ENCODE results near the gene LCN1.

The LCN1 gene

GRCh38 chr9:135561391-135562234 lies 40.4 kb downstream of the LCN1 start, which contains the start of gene PAEP:
Gene PAEP (plus strand): TSS chr9:135561756.
- no peaks in the 10 kb centered on the region for H3K27me3 ChIP-seq (ENCODE audit: control insufficient read depth, insufficient read depth, low read length)
- H3K4me1 ChIP-seq (ENCODE audit: control insufficient read depth, low read depth, low read length) = peaks cover 3% of the 10 kb centered on the region
- H3K9ac ChIP-seq (ENCODE audit: low read length) = no peak within 1 kb of the TSS
- no peak within 1 kb of the TSS for H3K4me3 ChIP-seq (ENCODE audit: low read length)
- H3K27ac ChIP-seq (ENCODE audit: low read length) = no peak within 1 kb of the TSS
- no peaks in the 10 kb centered on the region for H3K9me3 ChIP-seq (ENCODE audit: control insufficient read depth, low read depth, low read length)
- no peaks in the 10 kb centered on the region for H3K36me3 ChIP-seq (ENCODE audit: control insufficient read depth, low read depth, low read length)

- Histone ChIP-seq H3K27me3 (ENCODE audit: control insufficient read depth, insufficient read depth, low read length) (no peaks in the 10 kb centered on the region), H3K4me1 (ENCODE audit: control insufficient read depth, low read depth, low read length) (peaks cover 3% of the 10 kb centered on the region), H3K9ac (ENCODE audit: low read length) (no peak overlapping the region), H3K4me3 (ENCODE audit: low read length) (no peak overlapping the region), H3K27ac (ENCODE audit: low read length) (no peak overlapping the region), H3K36me3 (ENCODE audit: control insufficient read depth, low read depth, low read length) (no peaks in the 10 kb centered on the region), H3K9me3 (ENCODE audit: control insufficient read depth, low read depth, low read length) (no peaks in the 10 kb centered on the region)
These were observed 41.0 kb downstream of the LCN1 start for GRCh38 chr9:135562235-135562745.

- H3K27me3 ChIP-seq (ENCODE audit: control insufficient read depth, insufficient read depth, low read length) = no peaks in the 10 kb centered on the region
- H3K9me3 ChIP-seq (ENCODE audit: control insufficient read depth, low read depth, low read length) = no peaks in the 10 kb centered on the region
- H3K36me3 ChIP-seq (ENCODE audit: control insufficient read depth, low read depth, low read length) = no peaks in the 10 kb centered on the region
- H3K4me3 ChIP-seq (ENCODE audit: low read length) = no peak overlapping the region
- H3K4me1 ChIP-seq (ENCODE audit: control insufficient read depth, low read depth, low read length) = peaks cover 3% of the 10 kb centered on the region
- no peak overlapping the region for H3K27ac ChIP-seq (ENCODE audit: low read length)
- no peak overlapping the region for H3K9ac ChIP-seq (ENCODE audit: low read length)
These were observed 41.8 kb downstream of the LCN1 start for GRCh38 chr9:135563039-135563476.

DNA sequence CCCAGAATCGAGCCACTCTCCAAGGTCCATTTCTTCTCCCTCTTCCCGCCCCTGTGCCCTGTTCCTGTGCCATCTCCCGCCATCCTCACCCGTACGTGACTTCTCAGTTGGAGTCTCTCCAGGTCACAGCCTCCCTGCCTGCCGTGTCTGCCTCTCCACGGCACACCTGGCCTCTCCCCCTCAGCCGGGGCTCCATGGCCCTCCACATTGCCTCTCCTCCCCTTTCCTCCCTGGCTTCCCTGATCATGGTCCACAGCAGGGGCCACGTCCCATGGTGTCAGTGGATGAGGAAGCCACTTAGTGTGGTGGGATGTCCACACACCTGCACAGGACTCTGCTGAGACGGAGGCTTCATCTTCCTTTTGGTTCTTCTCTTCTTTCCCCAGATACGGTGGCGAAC lies 42.6 kb downstream of the LCN1 start:
- H3K9me3 ChIP-seq (ENCODE audit: control insufficient read depth, low read depth, low read length) = peaks cover under 1% of the 10 kb centered on the region
- H3K27me3 ChIP-seq (ENCODE audit: control insufficient read depth, insufficient read depth, low read length) = no peaks in the 10 kb centered on the region
- H3K9ac ChIP-seq (ENCODE audit: low read length) = no peak overlapping the region
- no peaks in the 10 kb centered on the region for H3K36me3 ChIP-seq (ENCODE audit: control insufficient read depth, low read depth, low read length)
- H3K4me1 ChIP-seq (ENCODE audit: control insufficient read depth, low read depth, low read length) = peaks cover 3% of the 10 kb centered on the region
- H3K27ac ChIP-seq (ENCODE audit: low read length) = no peak overlapping the region
- no peak overlapping the region for H3K4me3 ChIP-seq (ENCODE audit: low read length)

DNA sequence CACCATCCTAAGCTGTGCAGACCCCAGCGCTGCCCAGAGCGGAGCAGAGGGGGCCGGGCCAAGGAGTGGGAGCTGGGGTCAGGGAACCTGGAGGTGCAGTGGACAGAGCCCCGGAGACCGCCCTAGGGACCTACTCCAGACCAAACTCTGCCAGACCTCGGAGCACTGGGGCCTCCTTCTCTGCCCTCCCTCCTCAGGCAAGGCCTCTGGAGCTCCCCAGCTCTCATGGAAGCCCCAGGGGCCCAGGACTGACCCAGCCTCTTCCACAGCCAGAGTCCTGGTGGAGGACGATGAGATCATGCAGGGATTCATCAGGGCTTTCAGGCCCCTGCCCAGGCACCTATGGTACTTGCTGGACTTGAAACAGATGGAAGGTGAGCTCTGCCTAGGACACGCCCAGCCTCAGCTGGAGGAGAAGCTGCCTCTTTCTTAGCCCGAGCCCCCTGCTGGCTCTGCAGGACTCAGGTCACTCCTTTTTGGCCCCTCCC lies 43.9 kb downstream of the LCN1 start:
- Histone ChIP-seq H3K36me3 (ENCODE audit: control insufficient read depth, low read depth, low read length) (no peaks in the 10 kb centered on the region), H3K9me3 (ENCODE audit: control insufficient read depth, low read depth, low read length) (peaks cover 2% of the 10 kb centered on the region), H3K27ac (ENCODE audit: low read length) (no peak overlapping the region), H3K4me1 (ENCODE audit: control insufficient read depth, low read depth, low read length) (peaks cover 3% of the 10 kb centered on the region), H3K9ac (ENCODE audit: low read length) (no peak overlapping the region), H3K27me3 (ENCODE audit: control insufficient read depth, insufficient read depth, low read length) (no peaks in the 10 kb centered on the region), H3K4me3 (ENCODE audit: low read length) (no peak overlapping the region)

DNA sequence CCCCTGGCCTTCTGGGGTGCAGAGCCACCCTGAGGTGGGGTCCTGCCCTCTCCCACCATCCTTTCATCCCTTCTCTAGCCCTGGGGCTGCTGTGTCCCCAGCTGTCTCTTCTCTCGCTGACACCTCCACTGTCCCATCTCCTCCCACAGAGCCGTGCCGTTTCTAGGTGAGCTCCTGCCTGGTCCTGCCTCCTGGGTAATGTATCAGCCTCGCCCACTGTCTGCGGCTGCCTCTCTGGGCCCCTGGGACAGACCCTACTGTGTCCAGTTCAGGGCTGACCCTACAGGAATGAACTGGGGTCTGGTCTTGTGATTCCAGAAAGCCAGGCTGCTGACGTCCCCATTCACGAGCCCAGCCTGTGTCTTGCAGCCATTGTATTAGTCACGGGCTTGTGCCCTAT lies 44.4 kb downstream of the LCN1 start:
- peaks cover 3% of the 10 kb centered on the region for H3K4me1 ChIP-seq (ENCODE audit: control insufficient read depth, low read depth, low read length)
- no peak overlapping the region for H3K27ac ChIP-seq (ENCODE audit: low read length)
- H3K9ac ChIP-seq (ENCODE audit: low read length) = no peak overlapping the region
- peaks cover 2% of the 10 kb centered on the region for H3K9me3 ChIP-seq (ENCODE audit: control insufficient read depth, low read depth, low read length)
- H3K4me3 ChIP-seq (ENCODE audit: low read length) = no peak overlapping the region
- H3K27me3 ChIP-seq (ENCODE audit: control insufficient read depth, insufficient read depth, low read length) = no peaks in the 10 kb centered on the region
- H3K36me3 ChIP-seq (ENCODE audit: control insufficient read depth, low read depth, low read length) = no peaks in the 10 kb centered on the region

DNA sequence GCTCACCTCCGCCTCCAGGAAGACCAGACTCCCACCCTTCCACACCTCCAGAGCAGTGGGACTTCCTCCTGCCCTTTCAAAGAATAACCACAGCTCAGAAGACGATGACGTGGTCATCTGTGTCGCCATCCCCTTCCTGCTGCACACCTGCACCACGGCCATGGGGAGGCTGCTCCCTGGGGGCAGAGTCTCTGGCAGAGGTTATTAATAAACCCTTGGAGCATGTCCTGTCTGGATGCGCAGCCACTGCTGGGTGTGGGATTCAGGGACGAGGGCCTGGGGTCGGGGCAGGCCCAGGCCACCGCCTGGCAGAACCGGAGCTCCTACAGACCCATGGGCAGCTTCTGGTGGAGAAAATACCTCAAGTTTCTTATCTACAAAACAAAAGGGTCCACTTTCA lies 45.3 kb downstream of the LCN1 start:
- no peaks in the 10 kb centered on the region for H3K36me3 ChIP-seq (ENCODE audit: control insufficient read depth, low read depth, low read length)
- no peak overlapping the region for H3K9ac ChIP-seq (ENCODE audit: low read length)
- H3K9me3 ChIP-seq (ENCODE audit: control insufficient read depth, low read depth, low read length) = peaks cover 2% of the 10 kb centered on the region
- H3K27ac ChIP-seq (ENCODE audit: low read length) = no peak overlapping the region
- no peaks in the 10 kb centered on the region for H3K27me3 ChIP-seq (ENCODE audit: control insufficient read depth, insufficient read depth, low read length)
- H3K4me3 ChIP-seq (ENCODE audit: low read length) = no peak overlapping the region
- H3K4me1 ChIP-seq (ENCODE audit: control insufficient read depth, low read depth, low read length) = peaks cover 5% of the 10 kb centered on the region

- Histone ChIP-seq H3K9ac (ENCODE audit: low read length) (no peak overlapping the region), H3K36me3 (ENCODE audit: control insufficient read depth, low read depth, low read length) (no peaks in the 10 kb centered on the region), H3K9me3 (ENCODE audit: control insufficient read depth, low read depth, low read length) (peaks cover 2% of the 10 kb centered on the region), H3K4me3 (ENCODE audit: low read length) (no peak overlapping the region), H3K27ac (ENCODE audit: low read length) (no peak overlapping the region), H3K27me3 (ENCODE audit: control insufficient read depth, insufficient read depth, low read length) (no peaks in the 10 kb centered on the region), H3K4me1 (ENCODE audit: control insufficient read depth, low read depth, low read length) (peaks cover 5% of the 10 kb centered on the region)
These were observed 46.1 kb downstream of the LCN1 start for GRCh38 chr9:135567311-135567710.

DNA sequence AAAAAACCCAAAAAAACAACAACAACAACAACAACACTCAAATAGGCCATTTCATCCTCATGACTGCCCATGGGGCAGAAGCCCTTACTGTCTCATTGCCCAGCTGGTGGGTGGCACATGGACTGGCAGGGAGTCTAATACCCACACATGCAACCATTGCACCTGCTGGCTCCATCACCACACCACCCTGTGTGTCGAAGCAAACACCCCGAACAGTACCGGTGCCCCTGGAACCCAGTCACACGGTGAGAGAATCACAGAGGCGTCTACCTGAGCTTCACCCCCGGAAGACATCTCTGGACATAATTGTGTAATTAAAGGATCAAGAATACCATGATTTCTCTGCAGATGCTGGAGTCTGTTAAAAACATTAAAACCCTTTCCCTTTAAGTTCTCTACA lies 46.8 kb downstream of the LCN1 start:
- Histone ChIP-seq H3K27ac (ENCODE audit: low read length) (no peak overlapping the region), H3K4me1 (ENCODE audit: control insufficient read depth, low read depth, low read length) (peaks cover 5% of the 10 kb centered on the region), H3K36me3 (ENCODE audit: control insufficient read depth, low read depth, low read length) (no peaks in the 10 kb centered on the region), H3K9me3 (ENCODE audit: control insufficient read depth, low read depth, low read length) (peaks cover 2% of the 10 kb centered on the region), H3K27me3 (ENCODE audit: control insufficient read depth, insufficient read depth, low read length) (no peaks in the 10 kb centered on the region), H3K9ac (ENCODE audit: low read length) (no peak overlapping the region), H3K4me3 (ENCODE audit: low read length) (no peak overlapping the region)

- H3K9me3 ChIP-seq (ENCODE audit: control insufficient read depth, low read depth, low read length) = peaks cover 2% of the 10 kb centered on the region
- no peak overlapping the region for H3K4me3 ChIP-seq (ENCODE audit: low read length)
- H3K4me1 ChIP-seq (ENCODE audit: control insufficient read depth, low read depth, low read length) = peaks cover 3% of the 10 kb centered on the region
- no peak overlapping the region for H3K9ac ChIP-seq (ENCODE audit: low read length)
- H3K27me3 ChIP-seq (ENCODE audit: control insufficient read depth, insufficient read depth, low read length) = no peaks in the 10 kb centered on the region
- no peaks in the 10 kb centered on the region for H3K36me3 ChIP-seq (ENCODE audit: control insufficient read depth, low read depth, low read length)
- no peak overlapping the region for H3K27ac ChIP-seq (ENCODE audit: low read length)
These were observed 49.2 kb downstream of the LCN1 start for GRCh38 chr9:135570456-135570855.

DNA sequence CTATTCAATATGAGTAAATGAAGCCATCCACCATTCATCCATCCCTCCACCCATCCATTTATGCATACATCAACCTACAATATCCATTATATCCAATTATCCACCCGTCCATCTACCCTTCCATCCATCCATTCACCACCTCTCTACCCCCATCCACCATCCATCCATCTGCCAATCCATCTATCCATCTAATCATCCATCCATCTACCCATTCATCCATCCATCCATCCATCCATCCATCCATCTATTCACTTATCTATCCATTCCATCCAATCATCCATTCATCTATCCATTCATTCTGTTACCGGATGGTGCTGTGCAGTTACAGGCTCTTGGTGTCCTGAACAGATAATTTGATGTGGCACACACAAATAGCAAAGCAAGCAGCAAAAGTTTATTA lies 51.0 kb downstream of the LCN1 start:
- Histone ChIP-seq H3K9me3 (ENCODE audit: control insufficient read depth, low read depth, low read length) (peaks cover 2% of the 10 kb centered on the region), H3K27me3 (ENCODE audit: control insufficient read depth, insufficient read depth, low read length) (no peaks in the 10 kb centered on the region), H3K4me1 (ENCODE audit: control insufficient read depth, low read depth, low read length) (peaks cover 3% of the 10 kb centered on the region), H3K36me3 (ENCODE audit: control insufficient read depth, low read depth, low read length) (no peaks in the 10 kb centered on the region), H3K27ac (ENCODE audit: low read length) (no peak overlapping the region), H3K9ac (ENCODE audit: low read length) (no peak overlapping the region), H3K4me3 (ENCODE audit: low read length) (no peak overlapping the region)

DNA sequence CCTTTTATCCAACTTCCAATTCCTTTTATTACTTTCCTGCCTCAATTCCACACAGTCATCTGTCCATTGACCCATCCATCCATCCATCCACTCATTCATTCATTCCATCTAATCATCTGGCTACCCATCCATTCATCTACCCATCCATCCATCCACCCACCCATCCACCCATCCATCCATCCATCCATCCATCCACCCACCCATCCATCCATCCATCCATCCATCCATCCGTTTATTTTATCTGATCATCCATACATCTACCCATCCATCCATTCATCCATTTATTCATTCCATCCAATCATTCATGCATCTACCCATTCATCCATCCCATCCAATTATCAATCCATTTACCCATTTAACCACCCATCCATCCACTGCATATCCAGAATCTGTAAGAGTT lies 51.9 kb downstream of the LCN1 start:
- no peaks in the 10 kb centered on the region for H3K27me3 ChIP-seq (ENCODE audit: control insufficient read depth, insufficient read depth, low read length)
- peaks cover 2% of the 10 kb centered on the region for H3K9me3 ChIP-seq (ENCODE audit: control insufficient read depth, low read depth, low read length)
- peaks cover 3% of the 10 kb centered on the region for H3K4me1 ChIP-seq (ENCODE audit: control insufficient read depth, low read depth, low read length)
- H3K4me3 ChIP-seq (ENCODE audit: low read length) = no peak overlapping the region
- H3K36me3 ChIP-seq (ENCODE audit: control insufficient read depth, low read depth, low read length) = no peaks in the 10 kb centered on the region
- no peak overlapping the region for H3K9ac ChIP-seq (ENCODE audit: low read length)
- no peak overlapping the region for H3K27ac ChIP-seq (ENCODE audit: low read length)
